Stomach (tissue), 9 donors: ENCODE data around the gene MSH5. TPM values are rescaled to one million over a fixed set of nuclear protein-coding genes. Genes with fewer than 3 reads are reported as not detected.

ENCODE experiments used
- DNase-seq, 2 donors: peaks; one replicate each; pipeline versions ENCODE4 v3.0.0 to v3.0.0-alpha.2; 2013 to 2019
- H3K27ac ChIP-seq, 5 donors: fragments of 200-600 bp in 4 of 5; sonication (generic) in 4 of 5; one replicate each; pipeline ENCODE4 v1.5.1; 2013 to 2019; ENCODE audit warnings: mild to moderate bottlenecking in 1 of 5, moderate library complexity in 1 of 5
- H3K27me3 ChIP-seq, 3 donors: fragments of 200-600 bp; sonication (generic); one replicate each; pipeline ENCODE4 v1.5.1; 2017 to 2019; ENCODE audit warnings: mixed run types in 1 of 3
- H3K36me3 ChIP-seq, 4 donors: fragments of 200-600 bp; sonication (generic); 1 replicate in 3 of 4; 2 replicates in 1 of 4; pipeline ENCODE4 v1.5.1; 2016 to 2019
- H3K4me1 ChIP-seq, 4 donors: fragments of 200-600 bp; sonication (generic); one replicate each; pipeline ENCODE4 v1.5.1; 2016 to 2019
- H3K4me3 ChIP-seq, 4 donors: fragments of 200-600 bp; sonication (generic) in 3 of 4; one replicate each; pipeline ENCODE4 v1.5.1; 2016 to 2019; ENCODE audit warnings: mild to moderate bottlenecking in 1 of 4
- H3K9me3 ChIP-seq, 4 donors: fragments of 200-600 bp; sonication (generic); one replicate each; pipeline ENCODE4 v1.5.1; 2016 to 2019
- CTCF ChIP-seq, 7 experiments: fragments of 450-650 bp in 4 of 7; fragments of 200-600 bp in 3 of 7; sonication (generic) in 3 of 7; IDR thresholded peaks; one replicate each; pipeline ENCODE4 v1.5.1; 2016 to 2019; ENCODE audit warnings: antibody characterized with exemption in 7 of 7, control low read depth in 2 of 7, mild to moderate bottlenecking in 1 of 7
- EP300 ChIP-seq: sonication (generic); formaldehyde crosslinking; IDR thresholded peaks from one replicate; pipeline ENCODE4 v1.6.1; 2017; ENCODE audit warnings: antibody characterized with exemption
- POLR2A ChIP-seq, 4 donors: fragments of 450-650 bp; IDR thresholded peaks; one replicate each; pipeline ENCODE4 v1.6.1; 2016; ENCODE audit warnings: antibody characterized with exemption in 4 of 4, control low read depth in 2 of 4, mild to moderate bottlenecking in 1 of 4, moderate library complexity in 1 of 4
- POLR2AphosphoS5 ChIP-seq, 3 donors: sonication (generic); formaldehyde crosslinking; IDR thresholded peaks; one replicate each; pipeline ENCODE4 v1.6.1; 2016; ENCODE audit warnings: antibody characterized with exemption in 3 of 3
- WGBS, 5 donors: extraction: QIAGEN DNeasy Blood & Tissue Kit in 3 of 5; methylation state at CpG; one replicate each; pipeline versions ENCODE4 v1.1.5 to v1.1.7; 2013 to 2018; 5-methylcytosine and 5-hydroxymethylcytosine counted together
- intact Hi-C: fragments of 100-400 bp; cut with DNase I; formaldehyde crosslinking; loops from one replicate; pipeline ENCODE4 v1.15.1; 2023; ENCODE audit warnings: low total_unique reads
- polyA plus RNA-seq, 3 donors: library from polyadenylated mRNA; stranded (reverse); fragments of 200-250 nt; gene quantifications; one replicate each; pipeline ENCODE4 v1.2.3, GENCODE V29; 2013
- total RNA-seq, 5 donors: library from RNA; depleted of rRNA; stranded (reverse); fragments of >200 nt; gene quantifications; one replicate each; pipeline versions ENCODE4 v1.1.0 to v1.2.3, GENCODE V29; 2014 to 2016
- donor health status: healthy with polysubstance abuse.
- donor health status: Bipolar disorder and iron deficiency.
- donor health status: healthy.

Gene MSH5
- total and polyA plus RNA-seq, 8 donors = 2.9 to 66.4 (median 10.9) TPM

- no peak for DNase-seq
Measured at GRCh38 chr6:31794866-31795615, 55.2 kb downstream of the MSH5 start.

GRCh38 chr6:31795616-31796298, 56.0 kb downstream of the MSH5 start, which contains the start of gene VARS1:
Gene VARS1, minus strand, starts transcription at chr6:31795752. Its CDS starts 535 bp downstream, at chr6:31795217.
- WGBS, 5 donors = 0 to 2% (median 1%) methylated on average over 31 to 75 of the region's 75 CpGs
- TF ChIP-seq POLR2A (IDR thresholded peaks at IDR 0.05) (no peak), POLR2AphosphoS5 (IDR thresholded peaks at IDR 0.05) (peak; percentile 28 to 73 (median 63)), CTCF (IDR thresholded peaks at IDR 0.05) (peak in 5 of 7 experiments; percentile 76 to 95 (median 84))
- intact Hi-C loops = no loop called here

More at GRCh38 chr6:31794866-31795615, 55.2 kb downstream of the MSH5 start:
- Histone ChIP-seq H3K4me3 (peak overlapping the region; percentile 73 to 90 (median 88)), H3K4me1 (peaks cover 12 to 41% (median 30%) of the 10 kb centered on the region in 4 donors), H3K27me3 (no peaks in the 10 kb centered on the region), H3K27ac (peak overlapping the region; percentile 89 to 100 (median 98)), H3K36me3 (peaks cover 11 to 40% (median 32%) of the 10 kb centered on the region in 4 donors), H3K9me3 (no peaks in the 10 kb centered on the region)
- WGBS, 5 donors = 0 to 2% (median 1%) methylated on average over 36 to 44 of the region's 44 CpGs
- TF ChIP-seq POLR2AphosphoS5 (IDR thresholded peaks at IDR 0.05) (peak in 1 of 3 donors; percentile 1), POLR2A (IDR thresholded peaks at IDR 0.05) (no peak)
- intact Hi-C loops = no loop called here

GRCh38 chr6:31796993-31797385, 57.2 kb downstream of the MSH5 start:
- no peaks in the 10 kb centered on the region for H3K27me3 ChIP-seq
- DNase-seq = no peak
- no peak overlapping the region for H3K4me3 ChIP-seq
- TF ChIP-seq EP300 (no peak), CTCF (IDR thresholded peaks at IDR 0.05) (no peak)
- WGBS, 5 donors = 83 to 95% (median 90%) methylated on average over 2 of the region's 2 CpGs
- peak overlapping the region in 4 of 5 donors; percentile 89 to 100 (median 96) for H3K27ac ChIP-seq
- H3K9me3 ChIP-seq = no peaks in the 10 kb centered on the region
- peaks cover 12 to 33% (median 25%) of the 10 kb centered on the region in 4 donors for H3K4me1 ChIP-seq
- H3K36me3 ChIP-seq = peaks cover 6 to 36% (median 26%) of the 10 kb centered on the region in 4 donors
- intact Hi-C loops = no loop called here

More at GRCh38 chr6:31795616-31796298, 56.0 kb downstream of the MSH5 start, which contains the start of gene VARS1:
- no peaks in the 10 kb centered on the region for H3K27me3 ChIP-seq
- no peaks in the 10 kb centered on the region for H3K9me3 ChIP-seq
- DNase-seq = peak; percentile 94 to 97
- H3K4me3 ChIP-seq = peak within 1 kb of the TSS; percentile 73 to 90 (median 88)
- H3K4me1 ChIP-seq = peaks cover 12 to 41% (median 30%) of the 10 kb centered on the region in 4 donors
- H3K36me3 ChIP-seq = peaks cover 11 to 37% (median 30%) of the 10 kb centered on the region in 4 donors
- peak within 1 kb of the TSS; percentile 89 to 100 (median 98) for H3K27ac ChIP-seq

GRCh38 chr6:31797588-31797987, 57.8 kb downstream of the MSH5 start:
- TF ChIP-seq POLR2A (IDR thresholded peaks at IDR 0.05) = no peak
- no peak for TF ChIP-seq POLR2AphosphoS5 (IDR thresholded peaks at IDR 0.05)
- TF ChIP-seq CTCF (IDR thresholded peaks at IDR 0.05) = no peak
- TF ChIP-seq EP300 = no peak
- no peak for DNase-seq
- H3K4me3 ChIP-seq = no peak overlapping the region
- intact Hi-C loops = no loop called here
- H3K36me3 ChIP-seq = peaks cover 7 to 36% (median 26%) of the 10 kb centered on the region in 4 donors
- peaks cover 12 to 33% (median 25%) of the 10 kb centered on the region in 4 donors for H3K4me1 ChIP-seq
- H3K27me3 ChIP-seq = no peaks in the 10 kb centered on the region
- no peaks in the 10 kb centered on the region for H3K9me3 ChIP-seq
- peak overlapping the region in 4 of 5 donors; percentile 2 to 100 (median 96) for H3K27ac ChIP-seq
- 48 to 79% (median 60%) methylated on average over 5 of the region's 5 CpGs for WGBS, 5 donors
